ENCODE results near the gene MTERF4. TPM values are rescaled to one million over a fixed set of nuclear protein-coding genes. Genes with fewer than 3 reads are reported as not detected.

The MTERF4 gene
- total and polyA plus RNA-seq, 2 of the 13 experiments (the other 11 are each of a cell fraction or from before 2014, with no cell fraction given): 50.5 to 59.8 TPM

DNA sequence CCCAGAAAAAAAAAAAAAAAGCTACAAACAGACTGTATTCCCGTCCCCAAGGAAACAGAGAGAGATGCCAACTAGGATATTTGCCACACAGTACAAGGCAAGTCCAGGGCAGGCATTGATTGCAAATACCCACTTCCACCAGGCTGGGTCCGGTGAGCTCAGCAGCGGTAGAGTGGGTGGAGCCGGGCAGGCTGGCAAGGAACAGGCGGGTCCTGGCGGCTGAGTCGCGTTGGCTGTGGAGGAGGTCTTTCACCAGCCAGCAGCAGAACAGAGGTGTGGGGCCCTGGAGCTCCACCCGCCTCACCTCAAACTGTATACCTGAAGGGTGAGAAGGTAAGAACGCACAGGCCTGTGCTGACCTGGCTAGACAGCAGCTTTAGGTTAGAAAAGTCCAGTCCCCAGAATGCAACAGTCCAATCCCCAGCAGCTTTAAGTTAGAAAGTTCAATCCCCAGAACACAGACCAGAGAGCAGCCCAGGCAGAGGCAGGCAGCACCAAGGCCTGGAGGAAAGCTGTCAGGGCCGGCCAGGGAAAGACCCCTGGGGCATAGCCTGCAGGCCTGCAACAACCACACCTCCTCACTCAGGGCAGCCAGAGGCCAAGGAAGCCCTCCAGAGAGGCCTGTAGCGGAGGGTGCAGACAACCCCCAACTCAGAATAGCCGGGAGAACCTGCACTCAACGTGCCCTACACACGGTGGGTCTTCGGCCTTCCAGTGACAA, 21.9 kb upstream of the MTERF4 start:
- no TSS peak for BruUV-seq (replicated peaks)

DNA sequence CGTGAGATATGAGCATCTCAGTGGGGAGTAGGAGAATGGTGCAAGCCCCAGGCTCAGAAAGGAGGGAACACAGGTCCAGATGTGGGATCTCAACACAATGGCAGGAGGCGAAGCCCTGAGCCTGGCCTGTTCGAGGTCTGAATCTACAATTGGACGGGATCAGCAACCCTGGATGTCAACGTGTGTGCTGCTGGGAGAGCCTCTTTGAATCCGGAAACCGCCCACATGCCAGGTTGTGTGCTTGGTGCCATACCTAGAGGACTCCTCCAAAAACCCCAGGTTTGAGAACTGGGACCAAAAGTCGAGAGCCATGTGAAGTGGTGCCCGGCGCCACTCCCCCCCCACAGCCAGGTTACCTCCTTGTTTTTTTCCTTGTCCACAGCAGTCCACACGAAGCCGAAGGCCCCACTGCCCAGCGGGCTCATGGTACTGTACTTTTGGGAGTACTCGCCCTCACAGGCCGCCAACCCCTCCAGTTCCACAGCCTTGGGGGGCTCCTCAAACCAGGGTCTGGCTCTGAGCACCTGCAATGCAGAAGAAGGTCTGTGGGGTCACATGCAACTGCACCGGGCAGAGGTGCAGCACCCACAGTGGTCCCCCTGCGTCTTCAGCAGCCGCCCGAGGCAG, 20.4 kb upstream of the MTERF4 start:
- no peak overlapping the region for H3K9ac ChIP-seq (ENCODE audit: insufficient read depth, low read depth, low read length)
- H3K4me2 ChIP-seq (ENCODE audit: low read depth, low read length): no peak overlapping the region
- H3K4me3 ChIP-seq (replicated peaks in 1 of 3; ENCODE audit: insufficient read depth in 1 of 3, low read depth in 2 of 3, low read length in 3 of 3): no peak overlapping the region
- no peaks in the 10 kb centered on the region for H3K27me3 ChIP-seq (ENCODE audit: control insufficient read depth in 1 of 2, insufficient read depth in 2 of 2, low read length in 2 of 2)
- ChIA-PET CTCF (ENCODE audit: low intra/inter-chr PET ratio, low total read pairs) (no interaction called here), POLR2A (no interaction called here)
- no peaks in the 10 kb centered on the region for H3K4me1 ChIP-seq (ENCODE audit: insufficient read depth, low read length)
- in situ Hi-C loops (cut with HindIII; ENCODE audit: extremely low pct_ligation_motif_present, low pct_unique_long_range_greater_than_20kb) (no loop called here), intact Hi-C loops (cut with micrococcal nuclease; ENCODE audit: unreplicated experiment) (no loop called here)
- peaks cover 13 to 26% of the 10 kb centered on the region in 2 experiments; a peak in 4 of 5 replicates for H3K36me3 ChIP-seq (replicated peaks in 1 of 2; ENCODE audit: control insufficient read depth in 1 of 2, insufficient read depth in 2 of 2, low read length in 2 of 2)
- H3K79me2 ChIP-seq (ENCODE audit: insufficient read depth, low read length): no peaks in the 10 kb centered on the region
- no TSS peak for BruUV-seq (replicated peaks)
- no peak overlapping the region for H3K27ac ChIP-seq (ENCODE audit: extremely low read length, insufficient read depth, low read length)
- H4K20me1 ChIP-seq (ENCODE audit: insufficient read depth, low read length): no peaks in the 10 kb centered on the region
- 93% methylated on average over 15 of the region's 19 CpGs for WGBS (ENCODE audit: low lambda C conversion rate)
- H3K9me3 ChIP-seq (ENCODE audit: low read length): no peaks in the 10 kb centered on the region
- DNase-seq (ENCODE audit: low spot score) (no peak), ATAC-seq (no peak), FAIRE-seq (no peak)
- H2AFZ ChIP-seq (ENCODE audit: low read length): no peak overlapping the region
- TF ChIP-seq SMAD1 (CRISPR knock-in tag; IDR thresholded peaks at IDR 0.05; ENCODE audit: borderline replicate concordance, low read depth) (no peak), GATA4 (IDR thresholded peaks at IDR 0.05; ENCODE audit: borderline replicate concordance, low read depth) (no peak), EP300 (IDR thresholded peaks at IDR 0.05; ENCODE audit: low read depth in 2 of 2, low read length in 2 of 2) (no peak), EP300 (CRISPR knock-in tag; IDR thresholded peaks at IDR 0.05; ENCODE audit: borderline replicate concordance) (no peak), MAF1 (CRISPR knock-in tag; IDR thresholded peaks at IDR 0.05; ENCODE audit: borderline replicate concordance) (no peak)
- TF ChIP-seq, protein P1, sequence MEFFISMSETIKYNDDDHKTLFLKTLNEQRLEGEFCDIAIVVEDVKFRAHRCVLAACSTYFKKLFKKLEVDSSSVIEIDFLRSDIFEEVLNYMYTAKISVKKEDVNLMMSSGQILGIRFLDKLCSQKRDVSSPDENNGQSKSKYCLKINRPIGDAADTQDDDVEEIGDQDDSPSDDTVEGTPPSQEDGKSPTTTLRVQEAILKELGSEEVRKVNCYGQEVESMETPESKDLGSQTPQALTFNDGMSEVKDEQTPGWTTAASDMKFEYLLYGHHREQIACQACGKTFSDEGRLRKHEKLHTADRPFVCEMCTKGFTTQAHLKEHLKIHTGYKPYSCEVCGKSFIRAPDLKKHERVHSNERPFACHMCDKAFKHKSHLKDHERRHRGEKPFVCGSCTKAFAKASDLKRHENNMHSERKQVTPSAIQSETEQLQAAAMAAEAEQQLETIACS (CRISPR knock-in tag; IDR thresholded peaks at IDR 0.05): no peak

More for the DNA sequence above, 21.9 kb upstream of the MTERF4 start:
- FAIRE-seq: no peak
- Histone ChIP-seq H3K79me2 (ENCODE audit: insufficient read depth, low read length) (no peaks in the 10 kb centered on the region), H3K4me1 (ENCODE audit: insufficient read depth, low read length) (no peaks in the 10 kb centered on the region), H3K4me3 (replicated peaks in 1 of 3; ENCODE audit: insufficient read depth in 1 of 3, low read depth in 2 of 3, low read length in 3 of 3) (no peak overlapping the region), H4K20me1 (ENCODE audit: insufficient read depth, low read length) (no peaks in the 10 kb centered on the region), H2AFZ (ENCODE audit: low read length) (no peak overlapping the region), H3K9ac (ENCODE audit: insufficient read depth, low read depth, low read length) (no peak overlapping the region), H3K9me3 (ENCODE audit: low read length) (no peaks in the 10 kb centered on the region), H3K4me2 (ENCODE audit: low read depth, low read length) (no peak overlapping the region), H3K27me3 (ENCODE audit: control insufficient read depth in 1 of 2, insufficient read depth in 2 of 2, low read length in 2 of 2) (no peaks in the 10 kb centered on the region), H3K27ac (ENCODE audit: extremely low read length, insufficient read depth, low read length) (no peak overlapping the region), H3K36me3 (replicated peaks in 1 of 2; ENCODE audit: control insufficient read depth in 1 of 2, insufficient read depth in 2 of 2, low read length in 2 of 2) (peaks cover 13 to 26% of the 10 kb centered on the region in 2 experiments; a peak in 4 of 5 replicates)
- POLR2A ChIA-PET: no interaction called here
- ATAC-seq: no peak; the same call in 2 of the 3 replicates
- intact Hi-C loops (cut with micrococcal nuclease; ENCODE audit: unreplicated experiment): no loop called here
- WGBS (ENCODE audit: low lambda C conversion rate): 94% methylated on average over 16 of the region's 16 CpGs
- CTCF ChIA-PET (ENCODE audit: low intra/inter-chr PET ratio, low total read pairs): no interaction called here
- no peak for DNase-seq (ENCODE audit: low spot score)
- in situ Hi-C loops (cut with HindIII; ENCODE audit: extremely low pct_ligation_motif_present, low pct_unique_long_range_greater_than_20kb): no loop called here
- TF ChIP-seq JDP2 (CRISPR knock-in tag; IDR thresholded peaks at IDR 0.05; ENCODE audit: borderline replicate concordance) (no peak), EEA1 (CRISPR knock-in tag; IDR thresholded peaks at IDR 0.05; ENCODE audit: borderline replicate concordance) (no peak)
- TF ChIP-seq, protein P2, sequence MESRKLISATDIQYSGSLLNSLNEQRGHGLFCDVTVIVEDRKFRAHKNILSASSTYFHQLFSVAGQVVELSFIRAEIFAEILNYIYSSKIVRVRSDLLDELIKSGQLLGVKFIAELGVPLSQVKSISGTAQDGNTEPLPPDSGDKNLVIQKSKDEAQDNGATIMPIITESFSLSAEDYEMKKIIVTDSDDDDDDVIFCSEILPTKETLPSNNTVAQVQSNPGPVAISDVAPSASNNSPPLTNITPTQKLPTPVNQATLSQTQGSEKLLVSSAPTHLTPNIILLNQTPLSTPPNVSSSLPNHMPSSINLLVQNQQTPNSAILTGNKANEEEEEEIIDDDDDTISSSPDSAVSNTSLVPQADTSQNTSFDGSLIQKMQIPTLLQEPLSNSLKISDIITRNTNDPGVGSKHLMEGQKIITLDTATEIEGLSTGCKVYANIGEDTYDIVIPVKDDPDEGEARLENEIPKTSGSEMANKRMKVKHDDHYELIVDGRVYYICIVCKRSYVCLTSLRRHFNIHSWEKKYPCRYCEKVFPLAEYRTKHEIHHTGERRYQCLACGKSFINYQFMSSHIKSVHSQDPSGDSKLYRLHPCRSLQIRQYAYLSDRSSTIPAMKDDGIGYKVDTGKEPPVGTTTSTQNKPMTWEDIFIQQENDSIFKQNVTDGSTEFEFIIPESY (CRISPR knock-in tag; IDR thresholded peaks at IDR 0.05): peak; percentile 74
